Liver (tissue), 9 donors: Measurements from ENCODE around the gene CACNG8. TPM values are rescaled to one million over a fixed set of nuclear protein-coding genes. Genes with fewer than 3 reads are reported as not detected.

Source experiments
- DNase-seq: peaks from one replicate; pipeline ENCODE4 v3.0.0-alpha.2; 2017; ENCODE audit warnings: low spot score
- H3K27ac ChIP-seq, 2 donors: one replicate each; pipeline ENCODE4 v1.7.0; 2013; ENCODE audit warnings: inconsistent platforms in 2 of 2, low read length in 2 of 2, control low read depth in 1 of 2, low read depth in 1 of 2, mild to moderate bottlenecking in 1 of 2
- H3K27me3 ChIP-seq, 4 donors: one replicate each; pipeline versions ENCODE4 v1.6.1 to v1.7.0; 2013; ENCODE audit warnings: low read length in 3 of 4, inconsistent platforms in 1 of 4, mild to moderate bottlenecking in 1 of 4, moderate library complexity in 1 of 4; ENCODE audit not compliant: control insufficient read depth in 4 of 4, insufficient read depth in 4 of 4
- H3K36me3 ChIP-seq, 4 donors: one replicate each; pipeline versions ENCODE4 v1.6.1 to v1.7.0; 2013; ENCODE audit warnings: low read length in 3 of 4, mild to moderate bottlenecking in 3 of 4, low read depth in 1 of 4, moderate library complexity in 1 of 4; ENCODE audit not compliant: control insufficient read depth in 4 of 4, insufficient read depth in 3 of 4
- H3K4me1 ChIP-seq, 4 donors: one replicate each; pipeline versions ENCODE4 v1.6.1 to v1.7.0; 2013; ENCODE audit warnings: low read length in 3 of 4, mild to moderate bottlenecking in 3 of 4, moderate library complexity in 1 of 4; ENCODE audit not compliant: control insufficient read depth in 4 of 4, insufficient read depth in 4 of 4
- H3K4me3 ChIP-seq, 3 donors: one replicate each; pipeline versions ENCODE4 v1.6.1 to v1.7.0; 2013; ENCODE audit warnings: low read length in 3 of 3, control low read depth in 1 of 3, low read depth in 1 of 3, mild to moderate bottlenecking in 1 of 3
- H3K9ac ChIP-seq, 2 donors: one replicate each; pipeline ENCODE4 v1.7.0; 2013; ENCODE audit warnings: low read length in 2 of 2, mild to moderate bottlenecking in 2 of 2, moderate library complexity in 2 of 2, control low read depth in 1 of 2, low read depth in 1 of 2
- H3K9me3 ChIP-seq, 4 donors: one replicate each; pipeline versions ENCODE4 v1.6.1 to v1.7.0; 2013; ENCODE audit warnings: low read length in 3 of 4; ENCODE audit not compliant: control insufficient read depth in 4 of 4
- CTCF ChIP-seq: fragments of 150-350 bp; IDR thresholded peaks from 2 replicates; pipeline ENCODE4 v1.5.1; 2017; ENCODE audit warnings: improper control_type of control experiment, low read depth, low read length; ENCODE audit not compliant: missing input control
- EGR1 ChIP-seq, 2 donors: IDR thresholded peaks; 2 replicates each; pipeline ENCODE4 v1.6.1; 2016 to 2018; ENCODE audit warnings: antibody characterized with exemption in 2 of 2, low read depth in 2 of 2
- FOXA1 ChIP-seq: IDR thresholded peaks from 2 replicates; pipeline ENCODE4 v1.6.1; 2016; ENCODE audit warnings: antibody characterized with exemption
- FOXA2 ChIP-seq: IDR thresholded peaks from 2 replicates; pipeline ENCODE4 v1.6.1; 2016; ENCODE audit warnings: antibody characterized with exemption
- GABPA ChIP-seq, 2 donors: IDR thresholded peaks in 1 of 2; conservative IDR thresholded peaks in 1 of 2; 2 replicates each; pipeline ENCODE4 v1.6.1; 2016; ENCODE audit warnings: antibody characterized with exemption in 2 of 2, mild to moderate bottlenecking in 1 of 2, moderate library complexity in 1 of 2
- HNF4A ChIP-seq, 2 donors: conservative IDR thresholded peaks; 2 replicates each; pipeline ENCODE4 v1.6.1; 2016; ENCODE audit warnings: antibody characterized with exemption in 2 of 2, mild to moderate bottlenecking in 2 of 2
- HNF4G ChIP-seq: IDR thresholded peaks from 2 replicates; pipeline ENCODE4 v1.6.1; 2016; ENCODE audit warnings: antibody characterized with exemption
- JUND ChIP-seq, 2 donors: IDR thresholded peaks; 2 replicates each; pipeline ENCODE4 v1.6.1; 2016; ENCODE audit warnings: antibody characterized with exemption in 2 of 2
- MAX ChIP-seq: IDR thresholded peaks from 2 replicates; pipeline ENCODE4 v1.6.1; 2016; ENCODE audit warnings: antibody characterized with exemption
- NR2F2 ChIP-seq: IDR thresholded peaks from 2 replicates; pipeline ENCODE4 v1.6.1; 2016; ENCODE audit warnings: antibody characterized with exemption
- RAD21 ChIP-seq, 2 donors: IDR thresholded peaks; 2 replicates each; pipeline ENCODE4 v1.6.1; 2016; ENCODE audit warnings: antibody characterized with exemption in 2 of 2, mild to moderate bottlenecking in 2 of 2
- REST ChIP-seq: IDR thresholded peaks from 2 replicates; pipeline ENCODE4 v1.6.1; 2016; ENCODE audit warnings: antibody characterized with exemption, mild to moderate bottlenecking
- RXRA ChIP-seq, 2 donors: IDR thresholded peaks; 2 replicates each; pipeline ENCODE4 v1.6.1; 2017 to 2018; ENCODE audit warnings: antibody characterized with exemption in 2 of 2, mild to moderate bottlenecking in 1 of 2
- SP1 ChIP-seq: IDR thresholded peaks from 2 replicates; pipeline ENCODE4 v1.6.1; 2018; ENCODE audit warnings: antibody characterized with exemption, mild to moderate bottlenecking
- TAF1 ChIP-seq: conservative IDR thresholded peaks from 2 replicates; pipeline ENCODE4 v1.6.1; 2016; ENCODE audit warnings: antibody characterized with exemption, mild to moderate bottlenecking
- YY1 ChIP-seq: IDR thresholded peaks from 2 replicates; pipeline ENCODE4 v1.6.1; 2016; ENCODE audit warnings: antibody characterized with exemption, mild to moderate bottlenecking
- ZBTB33 ChIP-seq: IDR thresholded peaks from 2 replicates; pipeline ENCODE4 v1.6.1; 2016; ENCODE audit warnings: antibody characterized with exemption
- WGBS: extraction: QIAGEN DNeasy Blood & Tissue Kit; methylation state at CpG from one replicate; pipeline ENCODE4 v1.1.7; 2013; 5-methylcytosine and 5-hydroxymethylcytosine counted together
- polyA plus RNA-seq, 2 donors: library from polyadenylated mRNA; stranded (reverse) in 1 of 2; unstranded in 1 of 2; fragments of 200-250 nt in 1 of 2; fragments of >200 nt in 1 of 2; fragmentation: Nextera tagmentation in 1 of 2; extraction: Ambion mirVana in 1 of 2; gene quantifications; one replicate each; pipeline versions ENCODE4 v1.2.1 to v1.2.3, GENCODE V29; 2013 to 2015
- total RNA-seq, 2 donors: library from RNA; depleted of rRNA; stranded (reverse); fragments of >200 nt; gene quantifications; one replicate each; pipeline ENCODE4 v1.2.3, GENCODE V29; 2014
- TF ChIP-seq, protein P1 (sequence below): IDR thresholded peaks from 2 replicates; pipeline ENCODE4 v1.6.1; 2016; ENCODE audit warnings: antibody characterized with exemption
- donor health status: healthy.
- donor health status: healthy.
- donor health status: healthy.
- donor health status: healthy.
- donor health status: healthy.

The CACNG8 gene
- total RNA-seq (not detected), polyA plus RNA-seq (under 1 TPM in 1 of 2 donors, not detected in 1; under 0.01 TPM)

- Histone ChIP-seq H3K36me3 (no peaks in the 10 kb centered on the region), H3K27ac (no peak within 1 kb of the TSS), H3K4me3 (no peak within 1 kb of the TSS), H3K27me3 (peaks cover 3 to 11% (median 7%) of the 10 kb centered on the region in 4 donors), H3K9me3 (no peaks in the 10 kb centered on the region), H3K4me1 (no peaks in the 10 kb centered on the region), H3K9ac (no peak within 1 kb of the TSS)
- no peak for DNase-seq
- WGBS, result 7% methylated on average over 55 of the region's 55 CpGs
- TF ChIP-seq FOXA1 (no peak), NR2F2 (no peak), HNF4G (no peak), CTCF (no peak), ZBTB33 (no peak), YY1 (no peak), SP1 (no peak), REST (no peak), FOXA2 (no peak), HNF4A (conservative IDR thresholded peaks at IDR 0.05) (no peak), TAF1 (no peak), GABPA (IDR thresholded peaks at IDR 0.05 in 1 of 2, conservative IDR thresholded peaks at IDR 0.05 in 1 of 2) (no peak), RAD21 (IDR thresholded peaks at IDR 0.05) (no peak), JUND (IDR thresholded peaks at IDR 0.05) (no peak), RXRA (IDR thresholded peaks at IDR 0.05) (no peak), EGR1 (IDR thresholded peaks at IDR 0.05; ENCODE audit: low read depth in 2 of 2) (no peak), MAX (no peak)
- TF ChIP-seq, protein P1, sequence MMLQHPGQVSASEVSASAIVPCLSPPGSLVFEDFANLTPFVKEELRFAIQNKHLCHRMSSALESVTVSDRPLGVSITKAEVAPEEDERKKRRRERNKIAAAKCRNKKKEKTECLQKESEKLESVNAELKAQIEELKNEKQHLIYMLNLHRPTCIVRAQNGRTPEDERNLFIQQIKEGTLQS, result no peak
Measured at GRCh38 chr19:53962887-53963431, at the start of gene CACNG8. CACNG8 (plus strand) TSS chr19:53962937.
